Lower leg skin (tissue), 4 donors: ENCODE measurements around the gene FGFR2. TPM values are rescaled to one million over a fixed set of nuclear protein-coding genes. Genes with fewer than 3 reads are reported as not detected.

ENCODE experiments used
- DNase-seq, 2 donors: peaks; one replicate each; pipeline ENCODE4 v3.0.0-alpha.2; 2019; ENCODE audit warnings: low spot score in 2 of 2
- H3K4me3 ChIP-seq: fragments of 200-600 bp; sonication (generic); 2 replicates; pipeline ENCODE4 v1.5.1; 2017; ENCODE audit warnings: mild to moderate bottlenecking, low read depth; ENCODE audit not compliant: poor library complexity, severe bottlenecking
- POLR2A ChIP-seq, 2 donors: fragments of 450-650 bp; IDR thresholded peaks; one replicate each; pipeline ENCODE4 v1.6.1; 2016 to 2017; ENCODE audit warnings: antibody characterized with exemption in 2 of 2, mild to moderate bottlenecking in 1 of 2, moderate library complexity in 1 of 2
- WGBS, 2 donors: methylation state at CpG; one replicate each; pipeline ENCODE4 v1.1.5; 2018; 5-methylcytosine and 5-hydroxymethylcytosine counted together
- intact Hi-C: fragments of 100-400 bp; cut with DNase I; formaldehyde crosslinking; loops from one replicate; pipeline ENCODE4 v1.15.0; 2023; ENCODE audit warnings: low total_unique reads
- total RNA-seq, 4 donors: library from RNA; depleted of rRNA; stranded (reverse); fragments of >200 nt; gene quantifications; one replicate each; pipeline ENCODE4 v1.1.0, GENCODE V29; 2016
- TF ChIP-seq, protein P1 (sequence below), 3 donors: fragments of 450-650 bp; IDR thresholded peaks; one replicate each; pipeline ENCODE4 v1.5.1; 2016; ENCODE audit warnings: antibody characterized with exemption in 3 of 3, mild to moderate bottlenecking in 3 of 3, moderate library complexity in 2 of 3

The FGFR2 gene
- total RNA-seq, 4 donors from 2014 or later: 123 to 179 (median 148) TPM

DNA sequence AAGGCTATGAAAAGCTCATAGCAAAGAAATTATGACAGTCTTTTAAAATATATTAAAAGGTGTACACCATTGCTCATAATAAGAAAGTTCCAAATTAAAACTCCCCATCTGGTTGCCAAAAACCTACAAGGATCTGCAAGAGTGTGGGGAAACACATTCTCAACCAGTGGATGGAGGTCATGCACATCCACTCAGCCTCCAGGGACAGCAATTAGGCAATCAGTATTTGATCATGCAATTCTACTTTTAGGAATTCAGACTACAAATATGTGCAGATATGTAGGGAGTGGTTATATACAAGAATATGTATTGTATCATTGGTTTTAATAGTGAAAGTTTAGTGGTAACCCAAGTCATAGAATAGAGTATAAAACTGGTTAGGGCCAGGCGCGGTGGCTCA is 157.8 kb downstream of the FGFR2 start:
- 97 to 100% methylated on average over 2 of the region's 2 CpGs for WGBS, 2 donors

DNA sequence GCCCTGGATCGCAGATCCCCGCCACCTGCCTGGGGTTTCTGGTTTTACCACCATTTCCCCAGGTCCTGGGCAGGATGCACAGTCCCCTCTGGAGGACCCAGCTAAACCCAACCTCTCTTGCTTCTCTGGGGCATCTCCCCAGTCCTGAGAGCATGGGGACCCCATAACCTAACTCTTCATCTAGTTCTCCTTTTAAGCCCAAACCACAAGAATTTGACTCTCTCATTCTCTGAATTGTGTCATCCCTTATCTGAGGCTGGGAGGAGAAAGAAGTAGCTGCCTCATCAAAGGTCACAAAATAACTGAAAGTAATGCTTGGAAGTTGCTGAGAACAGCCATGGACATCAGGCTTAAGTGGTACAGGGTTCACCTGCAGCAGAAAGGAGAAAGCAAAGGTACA is 159.9 kb downstream of the FGFR2 start:
- TF ChIP-seq, protein P1, sequence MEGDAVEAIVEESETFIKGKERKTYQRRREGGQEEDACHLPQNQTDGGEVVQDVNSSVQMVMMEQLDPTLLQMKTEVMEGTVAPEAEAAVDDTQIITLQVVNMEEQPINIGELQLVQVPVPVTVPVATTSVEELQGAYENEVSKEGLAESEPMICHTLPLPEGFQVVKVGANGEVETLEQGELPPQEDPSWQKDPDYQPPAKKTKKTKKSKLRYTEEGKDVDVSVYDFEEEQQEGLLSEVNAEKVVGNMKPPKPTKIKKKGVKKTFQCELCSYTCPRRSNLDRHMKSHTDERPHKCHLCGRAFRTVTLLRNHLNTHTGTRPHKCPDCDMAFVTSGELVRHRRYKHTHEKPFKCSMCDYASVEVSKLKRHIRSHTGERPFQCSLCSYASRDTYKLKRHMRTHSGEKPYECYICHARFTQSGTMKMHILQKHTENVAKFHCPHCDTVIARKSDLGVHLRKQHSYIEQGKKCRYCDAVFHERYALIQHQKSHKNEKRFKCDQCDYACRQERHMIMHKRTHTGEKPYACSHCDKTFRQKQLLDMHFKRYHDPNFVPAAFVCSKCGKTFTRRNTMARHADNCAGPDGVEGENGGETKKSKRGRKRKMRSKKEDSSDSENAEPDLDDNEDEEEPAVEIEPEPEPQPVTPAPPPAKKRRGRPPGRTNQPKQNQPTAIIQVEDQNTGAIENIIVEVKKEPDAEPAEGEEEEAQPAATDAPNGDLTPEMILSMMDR (IDR thresholded peaks at IDR 0.05): no peak
- no peak for TF ChIP-seq POLR2A (IDR thresholded peaks at IDR 0.05)
- H3K4me3 ChIP-seq: no peak overlapping the region
- intact Hi-C loops: no loop called here
- DNase-seq: no peak
- WGBS, 2 donors: 90 to 96% methylated on average over 2 of the region's 2 CpGs

More for the DNA sequence above, 157.8 kb downstream of the FGFR2 start:
- H3K4me3 ChIP-seq: no peak overlapping the region
- no peak for TF ChIP-seq POLR2A (IDR thresholded peaks at IDR 0.05)
- TF ChIP-seq, protein P1 (IDR thresholded peaks at IDR 0.05): no peak
- intact Hi-C loops: no loop called here
- DNase-seq: no peak

DNA sequence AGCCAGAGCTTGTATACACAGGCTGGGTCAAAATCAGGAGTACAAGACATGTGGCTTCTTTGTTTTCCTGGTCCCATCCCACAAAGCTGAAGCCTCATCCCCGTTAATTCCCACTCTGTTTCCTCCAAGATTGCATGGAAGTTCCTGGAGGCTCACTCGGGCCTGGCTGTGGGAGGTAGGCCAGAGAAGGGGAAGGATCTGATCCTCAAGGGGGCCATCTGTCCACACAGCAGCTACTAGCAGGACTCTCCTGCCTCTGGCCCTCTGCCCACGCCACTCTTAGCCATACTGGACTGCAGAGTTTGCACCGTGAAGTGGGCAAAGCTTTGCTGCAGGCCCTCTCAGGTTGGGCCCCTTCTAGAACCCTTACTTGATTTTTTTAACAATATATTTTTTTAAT is 160.6 kb downstream of the FGFR2 start:
- intact Hi-C loops: no loop called here
- 39 to 59% methylated on average over 4 of the region's 4 CpGs for WGBS, 2 donors

DNA sequence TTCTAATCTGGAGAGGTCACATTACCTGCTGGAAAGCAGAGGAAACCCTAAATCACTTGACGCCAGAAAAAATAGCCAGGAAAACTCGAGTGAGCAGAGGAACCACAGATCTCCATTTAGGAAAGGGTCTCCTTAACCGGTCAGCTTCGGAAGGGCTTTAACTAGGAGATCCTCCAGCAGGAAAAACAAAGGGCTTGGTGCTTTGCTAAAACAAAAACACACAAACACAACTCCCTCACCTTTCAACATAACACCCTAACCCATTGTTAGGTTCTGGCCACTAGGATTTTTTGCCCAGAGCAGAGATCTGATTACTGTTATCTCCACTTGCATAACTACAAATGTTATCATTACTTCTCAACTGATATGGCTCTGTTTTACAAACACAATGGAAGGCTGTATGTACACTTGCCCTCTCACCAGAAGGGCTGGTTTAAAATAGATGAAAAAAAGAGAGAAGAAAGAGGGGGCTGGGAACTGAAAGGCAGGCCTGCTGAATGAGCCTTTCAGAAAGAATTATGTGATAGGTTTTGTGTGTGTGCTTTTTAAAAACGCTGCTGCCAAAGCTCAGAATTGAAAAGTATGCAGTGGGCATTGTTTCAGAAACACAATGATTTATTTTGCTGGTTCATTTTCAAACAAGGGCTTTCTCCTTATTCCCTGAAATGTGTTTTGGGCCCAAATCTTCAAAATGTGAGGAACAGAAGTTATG is 161.5 kb downstream of the FGFR2 start:
- TF ChIP-seq POLR2A (IDR thresholded peaks at IDR 0.05): no peak
- TF ChIP-seq, protein P1 (IDR thresholded peaks at IDR 0.05): no peak
- H3K4me3 ChIP-seq: no peak overlapping the region
- 61 to 62% methylated on average over 5 of the region's 5 CpGs for WGBS, 2 donors
- intact Hi-C loops: no loop called here
- no peak for DNase-seq

More for the DNA sequence above, 160.6 kb downstream of the FGFR2 start:
- H3K4me3 ChIP-seq: no peak overlapping the region
- no peak for TF ChIP-seq POLR2A (IDR thresholded peaks at IDR 0.05)
- TF ChIP-seq, protein P1 (IDR thresholded peaks at IDR 0.05): no peak
- no peak for DNase-seq

DNA sequence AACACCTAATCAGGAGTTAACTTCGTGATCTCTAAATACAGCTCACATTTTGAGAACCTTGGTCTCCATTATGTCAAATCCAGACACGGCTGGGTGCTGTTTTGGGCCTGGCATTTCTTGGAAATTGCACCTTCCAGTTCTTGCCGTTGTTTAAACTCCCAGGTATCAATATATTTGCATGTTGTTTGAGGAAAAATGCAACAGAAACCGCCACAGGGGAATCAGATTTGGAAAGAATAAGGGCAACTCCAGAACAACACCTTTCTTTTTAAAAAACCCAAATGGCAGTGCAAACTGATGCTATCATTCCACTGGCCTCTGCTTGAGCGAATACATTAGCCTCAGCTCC is 162.0 kb downstream of the FGFR2 start:
- H3K4me3 ChIP-seq: no peak overlapping the region
- intact Hi-C loops: no loop called here
- WGBS, 2 donors: 67 to 70% methylated on average over 5 of the region's 5 CpGs
- TF ChIP-seq, protein P1 (IDR thresholded peaks at IDR 0.05): no peak
- no peak for TF ChIP-seq POLR2A (IDR thresholded peaks at IDR 0.05)
- no peak for DNase-seq
